ENCODE measurements around the gene RBM8A.

Gene RBM8A

GRCh38 chr1:145918144-145918991 is 8.9 kb downstream of the RBM8A start, which contains the start of gene PEX11B (continued):
- 0 out of 2 replicates have a peak, but pooled peaks have one; percentile 36 for TF ChIP-seq PRDM4 (tag by site-specific recombination; IDR thresholded peaks at IDR 0.05)
- no peak for TF ChIP-seq ZNF426 (tag by site-specific recombination; IDR thresholded peaks at IDR 0.05)
- TF ChIP-seq ZNF660 (tag by site-specific recombination; IDR thresholded peaks at IDR 0.05) = peak; percentile 74; the same call in 1 of the 2 replicates
- TF ChIP-seq KLF16 (tag by site-specific recombination; IDR thresholded peaks at IDR 0.05) = peak; percentile 66; the same call in 1 of the 2 replicates
- TF ChIP-seq ZBTB11 (tag by site-specific recombination; conservative IDR thresholded peaks at IDR 0.05; ENCODE audit: low read depth) = 0 out of 2 replicates have a peak, but pooled peaks have one; percentile 8
- TF ChIP-seq ZNF24 (tag by site-specific recombination; IDR thresholded peaks at IDR 0.05) = no peak
- no peak for TF ChIP-seq ZNF138 (tag by site-specific recombination; IDR thresholded peaks at IDR 0.05; ENCODE audit: borderline replicate concordance)
- no peak for TF ChIP-seq ZNF830 (tag by site-specific recombination; IDR thresholded peaks at IDR 0.05; ENCODE audit: low read depth)
- no peak for TF ChIP-seq ZNF777 (tag by site-specific recombination; IDR thresholded peaks at IDR 0.05; ENCODE audit: borderline replicate concordance)
- no peak for TF ChIP-seq ZNF174 (tag by site-specific recombination; IDR thresholded peaks at IDR 0.05)
- TF ChIP-seq ZNF311 (tag by site-specific recombination; IDR thresholded peaks at IDR 0.05; ENCODE audit: borderline replicate concordance) = no peak
- 0 out of 2 replicates have a peak, but pooled peaks have one; percentile 33 for TF ChIP-seq ZEB2 (tag by site-specific recombination; IDR thresholded peaks at IDR 0.05)
- TF ChIP-seq ZNF423 (tag by site-specific recombination; IDR thresholded peaks at IDR 0.05) = no peak
- no peak for TF ChIP-seq ZSCAN4 (tag by site-specific recombination; IDR thresholded peaks at IDR 0.05)
- TF ChIP-seq ZNF621 (tag by site-specific recombination; IDR thresholded peaks at IDR 0.05) = no peak
- TF ChIP-seq ZNF518A (tag by site-specific recombination; conservative IDR thresholded peaks at IDR 0.05; ENCODE audit: low read depth) = 0 out of 2 replicates have a peak, but pooled peaks have one; percentile 13
- TF ChIP-seq ZNF473 (tag by site-specific recombination; IDR thresholded peaks at IDR 0.05) = no peak
- TF ChIP-seq BCL11B (tag by site-specific recombination; IDR thresholded peaks at IDR 0.05; ENCODE audit: low read depth) = no peak
- TF ChIP-seq CTCF (tag by site-specific recombination; IDR thresholded peaks at IDR 0.05) = no peak
- peak; percentile 61 for TF ChIP-seq SP7 (tag by site-specific recombination; IDR thresholded peaks at IDR 0.05)
- TF ChIP-seq ZNF580 (tag by site-specific recombination; IDR thresholded peaks at IDR 0.05) = peak; percentile 32; the same call in 1 of the 2 replicates
